ENCODE results near the gene TTLL1. TPM values are rescaled to one million over a fixed set of nuclear protein-coding genes. Genes with fewer than 3 reads are reported as not detected.

Gene TTLL1
- polyA plus RNA-seq, 1 donor (not counting 4 experiments of a cell fraction or from before 2014, with no cell fraction given): 3.5 TPM

GRCh38 chr22:43042101-43042780 is 47.0 kb downstream of the TTLL1 start:
- dilution Hi-C loops (cut with MboI; ENCODE audit: extremely low pct_ligation_motif_present, low sequenced_read_pairs): no loop called here
- Histone ChIP-seq H3K36me3 (ENCODE audit: control insufficient read depth in 2 of 2, extremely low read depth in 1 of 2, insufficient read depth in 2 of 2, low read length in 2 of 2) (no peaks in the 10 kb centered on the region), H3K27ac (ENCODE audit: control insufficient read depth, insufficient read depth, low read length) (no peak overlapping the region), H3K9me3 (ENCODE audit: control insufficient read depth, low read depth, low read length) (no peaks in the 10 kb centered on the region), H3K4me2 (ENCODE audit: control insufficient read depth, extremely low read depth, insufficient read depth, low read depth, low read length) (no peak overlapping the region), H4K20me1 (ENCODE audit: control insufficient read depth, extremely low read depth, insufficient read depth, low read length) (no peaks in the 10 kb centered on the region), H3K4me1 (ENCODE audit: control insufficient read depth, extremely low read depth, insufficient read depth, low read length) (peaks cover 2% of the 10 kb centered on the region), H3K9me1 (ENCODE audit: control insufficient read depth, extremely low read depth, insufficient read depth, low read length) (no peaks in the 10 kb centered on the region), H3K9ac (ENCODE audit: control insufficient read depth, extremely low read depth, insufficient read depth, low read length) (no peak overlapping the region), H3K27me3 (ENCODE audit: control insufficient read depth, extremely low read depth, insufficient read depth, low read length) (no peaks in the 10 kb centered on the region), H3K4me3 (ENCODE audit: control insufficient read depth in 2 of 3, extremely low read depth in 1 of 3, insufficient read depth in 2 of 3, low read depth in 1 of 3, low read length in 3 of 3) (no peak overlapping the region), H3K79me2 (ENCODE audit: control insufficient read depth, insufficient read depth, low read length) (no peaks in the 10 kb centered on the region), H2AFZ (ENCODE audit: control insufficient read depth, low read length) (no peak overlapping the region)
- FAIRE-seq (no peak), DNase-seq (ENCODE audit: low read depth, low spot score) (no peak)
- TF ChIP-seq, protein P1, sequence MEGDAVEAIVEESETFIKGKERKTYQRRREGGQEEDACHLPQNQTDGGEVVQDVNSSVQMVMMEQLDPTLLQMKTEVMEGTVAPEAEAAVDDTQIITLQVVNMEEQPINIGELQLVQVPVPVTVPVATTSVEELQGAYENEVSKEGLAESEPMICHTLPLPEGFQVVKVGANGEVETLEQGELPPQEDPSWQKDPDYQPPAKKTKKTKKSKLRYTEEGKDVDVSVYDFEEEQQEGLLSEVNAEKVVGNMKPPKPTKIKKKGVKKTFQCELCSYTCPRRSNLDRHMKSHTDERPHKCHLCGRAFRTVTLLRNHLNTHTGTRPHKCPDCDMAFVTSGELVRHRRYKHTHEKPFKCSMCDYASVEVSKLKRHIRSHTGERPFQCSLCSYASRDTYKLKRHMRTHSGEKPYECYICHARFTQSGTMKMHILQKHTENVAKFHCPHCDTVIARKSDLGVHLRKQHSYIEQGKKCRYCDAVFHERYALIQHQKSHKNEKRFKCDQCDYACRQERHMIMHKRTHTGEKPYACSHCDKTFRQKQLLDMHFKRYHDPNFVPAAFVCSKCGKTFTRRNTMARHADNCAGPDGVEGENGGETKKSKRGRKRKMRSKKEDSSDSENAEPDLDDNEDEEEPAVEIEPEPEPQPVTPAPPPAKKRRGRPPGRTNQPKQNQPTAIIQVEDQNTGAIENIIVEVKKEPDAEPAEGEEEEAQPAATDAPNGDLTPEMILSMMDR (optimal IDR thresholded peaks at IDR 0.05 in 1 of 3, IDR thresholded peaks at IDR 0.05 in 1 of 3, conservative IDR thresholded peaks at IDR 0.05 in 1 of 3; ENCODE audit: extremely low read depth in 1 of 3, insufficient read depth in 2 of 3, low read length in 3 of 3): no peak
- no peak for TF ChIP-seq EZH2 (IDR thresholded peaks at IDR 0.05; ENCODE audit: low read length)

DNA sequence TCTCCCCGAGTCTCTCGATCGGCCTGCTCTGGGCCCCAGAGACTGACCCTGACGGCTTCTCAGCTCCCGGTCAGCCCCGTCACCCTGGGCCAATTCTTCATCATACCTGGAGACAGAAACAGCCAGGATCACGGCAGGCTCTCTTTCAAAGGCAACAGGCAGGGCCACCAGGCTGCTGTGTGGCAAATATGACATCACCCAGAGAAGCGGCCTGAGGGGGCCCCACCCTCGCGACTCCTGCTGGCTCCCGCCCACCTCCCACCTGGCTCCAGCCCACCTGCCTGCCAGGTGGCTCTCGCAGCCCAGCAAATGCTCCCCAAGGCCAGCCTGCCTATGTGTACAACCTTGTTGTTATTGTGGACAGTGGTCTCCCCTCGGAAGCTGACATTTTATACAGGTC is 49.4 kb downstream of the TTLL1 start:
- no peaks in the 10 kb centered on the region for H3K9me3 ChIP-seq (ENCODE audit: control insufficient read depth, low read depth, low read length)
- no peaks in the 10 kb centered on the region for H3K9me1 ChIP-seq (ENCODE audit: control insufficient read depth, extremely low read depth, insufficient read depth, low read length)
- no peak for FAIRE-seq
- no peak overlapping the region for H2AFZ ChIP-seq (ENCODE audit: control insufficient read depth, low read length)
- dilution Hi-C loops (cut with MboI; ENCODE audit: extremely low pct_ligation_motif_present, low sequenced_read_pairs): no loop called here
- H4K20me1 ChIP-seq (ENCODE audit: control insufficient read depth, extremely low read depth, insufficient read depth, low read length): no peaks in the 10 kb centered on the region
- no peaks in the 10 kb centered on the region for H3K27me3 ChIP-seq (ENCODE audit: control insufficient read depth, extremely low read depth, insufficient read depth, low read length)
- no peak overlapping the region for H3K4me3 ChIP-seq (ENCODE audit: control insufficient read depth in 2 of 3, extremely low read depth in 1 of 3, insufficient read depth in 2 of 3, low read depth in 1 of 3, low read length in 3 of 3)
- no peak for DNase-seq (ENCODE audit: low read depth, low spot score)
- TF ChIP-seq, protein P1 (optimal IDR thresholded peaks at IDR 0.05 in 1 of 3, IDR thresholded peaks at IDR 0.05 in 1 of 3, conservative IDR thresholded peaks at IDR 0.05 in 1 of 3; ENCODE audit: extremely low read depth in 1 of 3, insufficient read depth in 2 of 3, low read length in 3 of 3): no peak
- TF ChIP-seq EZH2 (IDR thresholded peaks at IDR 0.05; ENCODE audit: low read length): no peak
- H3K79me2 ChIP-seq (ENCODE audit: control insufficient read depth, insufficient read depth, low read length): no peaks in the 10 kb centered on the region
- H3K27ac ChIP-seq (ENCODE audit: control insufficient read depth, insufficient read depth, low read length): no peak overlapping the region
- H3K36me3 ChIP-seq (ENCODE audit: control insufficient read depth in 2 of 2, extremely low read depth in 1 of 2, insufficient read depth in 2 of 2, low read length in 2 of 2): no peaks in the 10 kb centered on the region
- H3K4me1 ChIP-seq (ENCODE audit: control insufficient read depth, extremely low read depth, insufficient read depth, low read length): peaks cover 2% of the 10 kb centered on the region
- no peak overlapping the region for H3K4me2 ChIP-seq (ENCODE audit: control insufficient read depth, extremely low read depth, insufficient read depth, low read depth, low read length)
- H3K9ac ChIP-seq (ENCODE audit: control insufficient read depth, extremely low read depth, insufficient read depth, low read length): no peak overlapping the region
